ENCODE measurements around the gene LRRC8A. TPM values are rescaled to one million over a fixed set of nuclear protein-coding genes. Genes with fewer than 3 reads are reported as not detected.

Gene LRRC8A
- total and polyA plus RNA-seq, 12 donors, result 13.2 to 45.1 (median 19.6) TPM

DNA sequence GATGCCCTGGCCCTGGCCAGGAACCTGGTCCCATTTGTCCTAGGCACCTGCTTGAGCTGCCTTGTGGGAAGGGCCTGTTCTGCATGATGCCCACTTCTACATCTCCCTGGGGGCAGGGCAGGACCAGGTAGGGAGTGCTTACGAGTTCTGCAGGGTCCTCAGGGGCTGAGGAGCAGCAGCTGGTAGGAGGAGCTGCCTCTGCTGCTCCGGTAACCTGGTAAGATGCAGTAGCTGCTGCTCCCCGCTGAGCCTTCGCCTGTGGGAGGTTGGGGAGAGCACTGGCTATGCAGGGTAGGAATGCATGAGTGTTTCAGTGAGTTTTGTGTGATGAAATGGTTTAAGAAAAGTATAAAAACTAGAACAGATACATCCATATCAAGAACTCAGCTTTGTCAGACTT lies 13.6 kb downstream of the LRRC8A start:
- ATAC-seq (no peak), DNase-seq (no peak)
- Histone ChIP-seq H3K27me3 (no peaks in the 10 kb centered on the region), H3K36me3 (peaks cover 0 to 83% (median 28%) of the 10 kb centered on the region in 9 donors), H3K4me3 (no peak overlapping the region), H3K27ac (peak overlapping the region in 2 of 10 donors; percentile 1 to 3), H3K9me3 (no peaks in the 10 kb centered on the region), H3K4me1 (peaks cover 14 to 55% (median 51%) of the 10 kb centered on the region in 9 donors)
- TF ChIP-seq, protein P1, sequence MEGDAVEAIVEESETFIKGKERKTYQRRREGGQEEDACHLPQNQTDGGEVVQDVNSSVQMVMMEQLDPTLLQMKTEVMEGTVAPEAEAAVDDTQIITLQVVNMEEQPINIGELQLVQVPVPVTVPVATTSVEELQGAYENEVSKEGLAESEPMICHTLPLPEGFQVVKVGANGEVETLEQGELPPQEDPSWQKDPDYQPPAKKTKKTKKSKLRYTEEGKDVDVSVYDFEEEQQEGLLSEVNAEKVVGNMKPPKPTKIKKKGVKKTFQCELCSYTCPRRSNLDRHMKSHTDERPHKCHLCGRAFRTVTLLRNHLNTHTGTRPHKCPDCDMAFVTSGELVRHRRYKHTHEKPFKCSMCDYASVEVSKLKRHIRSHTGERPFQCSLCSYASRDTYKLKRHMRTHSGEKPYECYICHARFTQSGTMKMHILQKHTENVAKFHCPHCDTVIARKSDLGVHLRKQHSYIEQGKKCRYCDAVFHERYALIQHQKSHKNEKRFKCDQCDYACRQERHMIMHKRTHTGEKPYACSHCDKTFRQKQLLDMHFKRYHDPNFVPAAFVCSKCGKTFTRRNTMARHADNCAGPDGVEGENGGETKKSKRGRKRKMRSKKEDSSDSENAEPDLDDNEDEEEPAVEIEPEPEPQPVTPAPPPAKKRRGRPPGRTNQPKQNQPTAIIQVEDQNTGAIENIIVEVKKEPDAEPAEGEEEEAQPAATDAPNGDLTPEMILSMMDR (IDR thresholded peaks at IDR 0.05), result no peak
- 71 to 79% methylated on average over 4 of the region's 4 CpGs for WGBS, 2 donors
- intact Hi-C loops (cut with DNase I), result no loop called here

DNA sequence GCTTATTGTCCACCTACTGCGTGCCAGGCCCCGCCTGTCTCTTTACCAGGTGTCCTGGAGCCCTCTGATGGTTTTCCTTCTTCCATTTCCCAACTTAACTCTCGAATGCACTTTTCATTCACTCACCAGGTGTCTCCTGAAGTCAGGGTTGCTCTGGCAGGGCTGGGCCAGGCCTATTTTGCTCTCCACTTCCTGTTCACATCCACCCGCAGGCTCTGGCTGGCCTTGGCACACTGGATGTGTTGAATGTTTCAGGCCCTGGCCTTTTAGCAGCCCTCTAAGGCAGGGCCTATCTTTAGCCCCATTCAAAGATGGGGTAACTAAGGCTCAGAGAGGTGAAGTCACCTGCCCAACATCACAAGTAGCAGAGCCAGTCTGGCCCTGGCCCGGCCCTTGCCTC lies 16.4 kb downstream of the LRRC8A start:
- no peak for ATAC-seq
- no peak for DNase-seq
- WGBS, 2 donors, result 80 to 93% methylated on average over 5 of the region's 5 CpGs
- Histone ChIP-seq H3K9me3 (no peaks in the 10 kb centered on the region), H3K4me1 (peaks cover 15 to 57% (median 49%) of the 10 kb centered on the region in 9 donors), H3K27ac (peak overlapping the region in 8 of 10 donors; percentile 19 to 86 (median 68)), H3K36me3 (peaks cover 0 to 74% (median 28%) of the 10 kb centered on the region in 9 donors), H3K4me3 (no peak overlapping the region), H3K27me3 (no peaks in the 10 kb centered on the region)
- TF ChIP-seq, protein P1 (IDR thresholded peaks at IDR 0.05), result no peak
- intact Hi-C loops (cut with DNase I), result no loop called here

DNA sequence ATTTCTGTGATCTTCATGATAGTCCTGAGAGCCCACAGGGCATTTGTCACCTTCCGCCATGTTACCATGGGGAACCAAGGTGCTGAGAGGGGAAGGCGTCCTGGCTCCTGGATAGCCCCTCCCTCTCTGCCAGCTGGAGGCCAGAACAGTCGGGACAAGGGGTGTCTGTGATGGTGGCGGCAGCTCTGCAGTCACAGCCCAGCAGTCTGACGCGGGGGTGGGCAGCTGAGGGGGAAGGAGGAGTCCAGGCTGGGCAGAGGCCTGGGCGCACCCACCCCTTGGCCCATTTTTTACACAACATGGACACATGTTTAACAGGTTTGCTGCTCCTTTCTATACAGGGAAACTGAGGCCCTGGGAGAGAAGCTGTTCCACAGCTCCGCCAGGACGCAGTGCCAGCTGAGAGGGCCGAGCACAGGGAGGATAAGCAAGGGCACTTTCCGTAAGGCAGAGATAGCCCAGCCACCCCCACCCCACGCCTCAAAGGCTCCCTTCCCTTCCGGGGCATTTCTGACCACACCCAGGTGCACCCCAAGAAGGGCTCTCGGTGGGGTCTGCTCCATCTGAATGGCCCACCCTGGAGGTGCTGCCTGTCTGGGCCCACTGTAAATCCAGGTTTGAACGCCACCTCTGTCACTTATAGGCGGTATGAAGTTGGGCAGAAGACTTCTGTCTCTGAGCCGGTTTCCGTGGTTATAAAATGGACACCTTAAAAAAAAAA lies 17.1 kb downstream of the LRRC8A start:
- intact Hi-C loops (cut with DNase I), result no loop called here
- Histone ChIP-seq H3K4me1 (peaks cover 15 to 57% (median 48%) of the 10 kb centered on the region in 9 donors), H3K27ac (peak overlapping the region; percentile 19 to 86 (median 64))

DNA sequence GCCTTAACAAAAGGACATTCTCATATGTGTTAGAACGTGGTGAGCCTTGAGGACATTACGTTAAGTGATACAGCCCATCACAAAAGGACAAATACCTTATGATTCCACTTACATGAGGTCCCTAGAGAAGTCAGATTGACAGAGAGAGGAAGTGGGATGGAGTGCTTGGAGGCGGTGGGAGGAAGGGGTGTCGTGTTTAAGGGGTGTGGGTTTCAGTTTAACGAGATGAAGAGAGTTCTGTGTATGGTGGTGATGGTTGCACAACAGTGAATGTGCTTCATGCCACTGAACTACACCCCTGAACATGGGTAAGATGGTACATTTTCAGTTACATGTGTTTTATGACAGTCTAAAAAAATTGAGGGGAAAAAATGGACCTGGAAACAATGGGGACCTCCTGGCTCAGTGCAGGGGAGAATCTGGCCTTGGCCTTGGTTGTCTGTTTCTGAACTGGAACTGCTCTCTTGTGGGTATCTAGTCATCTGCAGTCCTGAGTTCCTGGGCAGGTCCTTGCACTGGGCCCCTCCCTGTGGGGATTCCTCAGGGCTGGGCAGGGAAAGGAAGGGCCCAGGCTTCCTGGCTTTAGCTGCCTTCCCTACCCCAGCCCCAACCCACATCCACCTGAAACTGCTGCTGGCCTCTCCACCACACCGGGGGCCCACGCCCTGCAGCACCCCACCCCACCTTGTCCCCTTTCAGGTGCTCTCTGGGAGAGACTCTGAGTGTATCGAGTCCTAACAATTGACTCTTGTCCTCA lies 17.8 kb downstream of the LRRC8A start:
- 53 to 56% methylated on average over 8 of the region's 8 CpGs for WGBS, 2 donors
- H3K9me3 ChIP-seq, result no peaks in the 10 kb centered on the region
- H3K27me3 ChIP-seq, result no peaks in the 10 kb centered on the region
- H3K27ac ChIP-seq, result peak overlapping the region; percentile 7 to 86 (median 64)
- ATAC-seq, result peak in 7 of 8 donors; percentile 24 to 72 (median 54)
- no peak overlapping the region for H3K4me3 ChIP-seq
- peaks cover 0 to 61% (median 24%) of the 10 kb centered on the region in 9 donors for H3K36me3 ChIP-seq
- intact Hi-C loops (cut with DNase I), result no loop called here
- H3K4me1 ChIP-seq, result peaks cover 15 to 57% (median 51%) of the 10 kb centered on the region in 9 donors
- no peak for DNase-seq
- TF ChIP-seq, protein P1 (IDR thresholded peaks at IDR 0.05), result no peak

More for the DNA sequence above, 17.1 kb downstream of the LRRC8A start:
- TF ChIP-seq, protein P1 (IDR thresholded peaks at IDR 0.05), result no peak
- Histone ChIP-seq H3K4me3 (no peak overlapping the region), H3K9me3 (no peaks in the 10 kb centered on the region), H3K36me3 (peaks cover 0 to 68% (median 24%) of the 10 kb centered on the region in 9 donors), H3K27me3 (no peaks in the 10 kb centered on the region)
- DNase-seq (no peak), ATAC-seq (no peak)
- WGBS, 2 donors, result 78 to 86% methylated on average over 18 of the region's 18 CpGs
